ENCODE results near the gene TDP2. TPM values are rescaled to one million over a fixed set of nuclear protein-coding genes. Genes with fewer than 3 reads are reported as not detected.

TDP2 gene, protein sequence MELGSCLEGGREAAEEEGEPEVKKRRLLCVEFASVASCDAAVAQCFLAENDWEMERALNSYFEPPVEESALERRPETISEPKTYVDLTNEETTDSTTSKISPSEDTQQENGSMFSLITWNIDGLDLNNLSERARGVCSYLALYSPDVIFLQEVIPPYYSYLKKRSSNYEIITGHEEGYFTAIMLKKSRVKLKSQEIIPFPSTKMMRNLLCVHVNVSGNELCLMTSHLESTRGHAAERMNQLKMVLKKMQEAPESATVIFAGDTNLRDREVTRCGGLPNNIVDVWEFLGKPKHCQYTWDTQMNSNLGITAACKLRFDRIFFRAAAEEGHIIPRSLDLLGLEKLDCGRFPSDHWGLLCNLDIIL
- total RNA-seq (2022; extraction: Qiagen RNA extraction; ENCODE audit: low read depth): 40.8 to 47.7 TPM (median 44.5 TPM) in 5 replicates

DNA sequence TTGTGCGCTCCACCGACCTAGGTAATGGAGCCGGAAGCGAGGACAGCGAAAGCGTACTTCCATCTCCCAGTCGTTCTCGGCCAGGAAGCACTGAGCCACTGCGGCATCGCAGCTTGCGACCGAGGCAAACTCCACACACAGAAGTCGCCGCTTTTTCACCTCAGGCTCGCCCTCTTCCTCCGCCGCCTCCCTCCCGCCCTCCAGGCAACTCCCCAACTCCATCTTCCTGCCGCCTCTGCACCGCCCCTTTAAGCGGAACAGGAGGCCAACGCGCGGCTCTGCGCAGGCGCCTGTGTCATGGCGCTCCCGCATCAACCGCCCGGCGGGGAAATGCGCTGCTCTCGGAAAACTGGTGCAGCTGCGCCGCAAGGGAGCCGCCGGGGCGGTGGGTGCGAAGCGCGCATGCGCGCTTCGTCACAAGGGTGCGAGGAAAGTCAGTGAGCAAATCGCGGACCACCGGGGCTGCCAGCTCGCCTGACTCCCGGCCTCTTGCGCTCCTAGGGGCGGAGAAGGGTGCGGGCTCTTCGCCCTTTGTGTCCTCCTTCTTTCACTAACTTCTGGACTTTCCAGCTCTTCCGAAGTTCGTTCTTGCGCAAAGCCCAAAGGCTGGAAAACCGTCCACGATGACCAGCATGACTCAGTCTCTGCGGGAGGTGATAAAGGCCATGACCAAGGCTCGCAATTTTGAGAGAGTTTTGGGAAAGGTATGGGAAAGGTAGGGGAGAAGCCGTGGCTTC lies at the start of gene TDP2, which contains the start of gene ACOT13:
TSS of gene TDP2 (minus strand) at position 259 of the 737 bp plus-strand sequence. CDS start at position 222, 37 bp downstream.
TSS of gene ACOT13 (plus strand) at position 437 of the 737 bp plus-strand sequence. CDS start at position 624, 187 bp downstream.

Other genes starting within 250 kb of the TDP2 start
- gene GPLD1, start 177.3 kb downstream of the TDP2 start, total RNA-seq (2022; extraction: Qiagen RNA extraction; ENCODE audit: low read depth): 0.66 to 1.2 TPM (median 1.1 TPM) in 5 replicates
- 6.8 to 8.3 TPM (median 7.6 TPM) in 5 replicates for gene ALDH5A1, start 171.9 kb downstream of the TDP2 start, total RNA-seq (2022; extraction: Qiagen RNA extraction; ENCODE audit: low read depth)
- 2.5 to 3.0 TPM (median 3.0 TPM) in 5 replicates for gene KIAA0319, start 20.7 kb downstream of the TDP2 start, total RNA-seq (2022; extraction: Qiagen RNA extraction; ENCODE audit: low read depth)
- gene ACOT13, start 178 bp upstream of the TDP2 start, total RNA-seq (2022; extraction: Qiagen RNA extraction; ENCODE audit: low read depth): 17.1 to 32.8 TPM (median 27.9 TPM) in 5 replicates
- gene C6orf62, start 52.3 kb upstream of the TDP2 start, total RNA-seq (2022; extraction: Qiagen RNA extraction; ENCODE audit: low read depth): 51.2 to 63.3 TPM (median 54.1 TPM) in 5 replicates
- 53.2 to 62.5 TPM (median 54.6 TPM) in 5 replicates for gene GMNN, start 108.0 kb upstream of the TDP2 start, total RNA-seq (2022; extraction: Qiagen RNA extraction; ENCODE audit: low read depth)
- gene ARMH2, start 132.0 kb upstream of the TDP2 start, total RNA-seq (2022; extraction: Qiagen RNA extraction; ENCODE audit: low read depth): not detected in 5 replicates